Spleen (tissue), 11 donors: Measurements from ENCODE around the gene RXRB. TPM values are rescaled to one million over a fixed set of nuclear protein-coding genes. Genes with fewer than 3 reads are reported as not detected.

Experiments used
- DNase-seq: peaks from one replicate; pipeline ENCODE4 v3.0.0-alpha.2; 2020
- H3K27ac ChIP-seq, 8 donors: fragments of 200-600 bp; sonication (generic) in 7 of 8; 1 replicate in 4 of 8; 2 replicates in 4 of 8; pipeline versions ENCODE4 v1.5.0 to v1.8.0; 2016 to 2021; ENCODE audit warnings: inconsistent platforms in 4 of 8, mild to moderate bottlenecking in 4 of 8, moderate library complexity in 1 of 8
- H3K27me3 ChIP-seq, 7 donors: fragments of 200-600 bp; sonication (generic) in 6 of 7; replicated peaks in 1 of 7; 1 replicate in 4 of 7; 2 replicates in 3 of 7; pipeline versions ENCODE4 v1.5.0 to v1.8.0; 2016 to 2021; ENCODE audit warnings: inconsistent platforms in 3 of 7, mild to moderate bottlenecking in 1 of 7
- H3K36me3 ChIP-seq, 6 donors: fragments of 200-600 bp; sonication (generic) in 5 of 6; 1 replicate in 4 of 6; 2 replicates in 2 of 6; pipeline versions ENCODE4 v1.5.0 to v1.8.0; 2016 to 2021; ENCODE audit warnings: inconsistent platforms in 2 of 6
- H3K4me1 ChIP-seq, 6 donors: fragments of 200-600 bp; sonication (generic) in 5 of 6; 1 replicate in 3 of 6; 2 replicates in 3 of 6; pipeline versions ENCODE4 v1.5.0 to v1.8.0; 2016 to 2021; ENCODE audit warnings: inconsistent platforms in 3 of 6
- H3K4me3 ChIP-seq, 8 donors: fragments of 200-600 bp; sonication (generic) in 7 of 8; 1 replicate in 4 of 8; 2 replicates in 4 of 8; pipeline versions ENCODE4 v1.5.0 to v1.8.0; 2016 to 2021; ENCODE audit warnings: inconsistent platforms in 4 of 8, mild to moderate bottlenecking in 4 of 8, moderate library complexity in 2 of 8
- H3K9me3 ChIP-seq, 8 donors: fragments of 200-600 bp; sonication (generic) in 7 of 8; 1 replicate in 4 of 8; 2 replicates in 4 of 8; pipeline versions ENCODE4 v1.5.0 to v1.8.0; 2016 to 2021; ENCODE audit warnings: inconsistent platforms in 4 of 8
- CTCF ChIP-seq, 11 experiments: fragments of 200-600 bp in 7 of 11; fragments of 450-650 bp in 4 of 11; sonication (generic) in 4 of 11; IDR thresholded peaks in 8 of 11; conservative IDR thresholded peaks in 3 of 11; 1 replicate in 7 of 11; 2 replicates in 4 of 11; pipeline versions ENCODE4 v1.4.0 to v1.8.0; 2016 to 2021; ENCODE audit warnings: antibody characterized with exemption in 11 of 11, inconsistent platforms in 4 of 11, mild to moderate bottlenecking in 1 of 11
- POLR2A ChIP-seq, 3 donors: fragments of 450-650 bp; IDR thresholded peaks; one replicate each; pipeline ENCODE4 v1.5.1; 2017; ENCODE audit warnings: antibody characterized with exemption in 3 of 3, mild to moderate bottlenecking in 1 of 3
- POLR2AphosphoS5 ChIP-seq, 3 donors: sonication (generic); formaldehyde crosslinking; IDR thresholded peaks; one replicate each; pipeline ENCODE4 v1.5.1; 2017; ENCODE audit warnings: antibody characterized with exemption in 3 of 3
- WGBS, 5 donors: extraction: QIAGEN DNeasy Blood & Tissue Kit in 3 of 5; methylation state at CpG; one replicate each; pipeline versions ENCODE4 v1.1.5 to v1.1.7; 2013 to 2018; 5-methylcytosine and 5-hydroxymethylcytosine counted together
- intact Hi-C: fragments of 100-400 bp; cut with DNase I; formaldehyde crosslinking; loops from one replicate; pipeline ENCODE4 v1.15.0; 2023; ENCODE audit warnings: low total_unique reads
- polyA plus RNA-seq, 3 donors: library from polyadenylated mRNA; stranded (reverse); fragments of 200-250 nt; gene quantifications; one replicate each; pipeline ENCODE4 v1.2.1, GENCODE V29; 2013
- total RNA-seq, 7 donors: library from RNA; depleted of rRNA in 3 of 7; stranded (reverse); fragments of >200 nt in 3 of 7; fragmentation: NEBNext Ultra II Directional in 4 of 7; extraction: Animal tissue kit (Norgen Biotek cat#: 25700) in 4 of 7; gene quantifications; one replicate each; pipeline versions ENCODE4 v1.1.0 to v1.2.1, GENCODE V29; 2016 to 2021
- donor health status: healthy with polysubstance abuse.
- donor health status: DM: no; HTN: no; CAD: no; lungs with moderate emphysema.
- donor health status: DM: no; HTN: no; CAD: no.
- donor health status: Bipolar disorder and iron deficiency.
- donor health status: healthy.
- donor health status: DM: no; HTN: no; CAD: no.
- donor health status: DM: yes; HTN: yes; CAD: no.

The RXRB gene
- total and polyA plus RNA-seq, 10 donors, result 29.1 to 72.4 (median 53.6) TPM

- H3K36me3 ChIP-seq, result peaks cover 0 to 50% (median 35%) of the 10 kb centered on the region in 6 donors
- TF ChIP-seq POLR2A (IDR thresholded peaks at IDR 0.05) (no peak), CTCF (IDR thresholded peaks at IDR 0.05 in 8 of 11, conservative IDR thresholded peaks at IDR 0.05 in 3 of 11) (no peak), POLR2AphosphoS5 (IDR thresholded peaks at IDR 0.05) (peak in 1 of 3 donors; percentile 6)
- intact Hi-C loops, result no loop called here
- peaks cover 0 to 50% (median 17%) of the 10 kb centered on the region in 7 donors for H3K27me3 ChIP-seq
- DNase-seq, result no peak
- peaks cover 8 to 55% (median 36%) of the 10 kb centered on the region in 6 donors for H3K4me1 ChIP-seq
- no peaks in the 10 kb centered on the region for H3K9me3 ChIP-seq
- peak overlapping the region in 5 of 8 donors; percentile 14 to 43 (median 26) for H3K27ac ChIP-seq
- H3K4me3 ChIP-seq, result peak overlapping the region in 4 of 8 donors; percentile 24 to 64 (median 40)
- WGBS, 5 donors, result 64 to 84% (median 75%) methylated on average over 6 of the region's 6 CpGs
Observed at GRCh38 chr6:33193619-33194018, 6.8 kb downstream of the RXRB start.

- intact Hi-C loops, result no loop called here
- peak; percentile 86 for DNase-seq
- H3K27me3 ChIP-seq, result peaks cover 0 to 55% (median 17%) of the 10 kb centered on the region in 7 donors
- H3K4me1 ChIP-seq, result peaks cover 5 to 48% (median 30%) of the 10 kb centered on the region in 6 donors
- peak overlapping the region; percentile 3 to 64 (median 24) for H3K4me3 ChIP-seq
- H3K9me3 ChIP-seq, result no peaks in the 10 kb centered on the region
- H3K27ac ChIP-seq, result peak overlapping the region in 5 of 8 donors; percentile 14 to 43 (median 32)
- no peak for TF ChIP-seq CTCF (IDR thresholded peaks at IDR 0.05 in 8 of 11, conservative IDR thresholded peaks at IDR 0.05 in 3 of 11)
- peak in 2 of 3 donors; percentile 37 to 38 for TF ChIP-seq POLR2AphosphoS5 (IDR thresholded peaks at IDR 0.05)
- peaks cover 0 to 45% (median 35%) of the 10 kb centered on the region in 6 donors for H3K36me3 ChIP-seq
- WGBS, 5 donors, result 2 to 12% (median 4%) methylated on average over 41 to 72 of the region's 72 CpGs
Observed at GRCh38 chr6:33192671-33193602, 7.5 kb downstream of the RXRB start.

- DNase-seq, result peak; percentile 86
- peaks cover 0 to 37% (median 33%) of the 10 kb centered on the region in 6 donors for H3K36me3 ChIP-seq
- H3K4me3 ChIP-seq, result peak within 1 kb of the TSS; percentile 3 to 64 (median 24)
- 10 to 19% (median 11%) methylated on average over 9 to 35 of the region's 35 CpGs for WGBS, 5 donors
- H3K4me1 ChIP-seq, result peaks cover 5 to 40% (median 23%) of the 10 kb centered on the region in 6 donors
- peaks cover 0 to 58% (median 17%) of the 10 kb centered on the region in 7 donors for H3K27me3 ChIP-seq
- no peaks in the 10 kb centered on the region for H3K9me3 ChIP-seq
- no peak for TF ChIP-seq POLR2A (IDR thresholded peaks at IDR 0.05)
- no peak for TF ChIP-seq POLR2AphosphoS5 (IDR thresholded peaks at IDR 0.05)
- TF ChIP-seq CTCF (IDR thresholded peaks at IDR 0.05 in 8 of 11, conservative IDR thresholded peaks at IDR 0.05 in 3 of 11), result no peak
- intact Hi-C loops, result no loop called here
- H3K27ac ChIP-seq, result peak within 1 kb of the TSS in 4 of 8 donors; percentile 30 to 43 (median 35)
Observed at GRCh38 chr6:33192105-33192646, 8.3 kb downstream of the RXRB start, which contains the start of gene COL11A2. Gene COL11A2 (minus strand): TSS chr6:33192467. CDS start chr6:33192240, 227 bp downstream.
